HEK293T (cell line): Measurements from ENCODE around the gene CPNE2.

Experiments used
- CTBP1 ChIP-seq: fragments of 450-650 bp; IDR thresholded peaks from 2 replicates; pipeline ENCODE4 v1.6.1; 2016; ENCODE audit warnings: borderline replicate concordance
- ELF4 ChIP-seq: fragments of 450-650 bp; IDR thresholded peaks from 2 replicates; pipeline ENCODE4 v1.6.1; 2017; ENCODE audit warnings: antibody characterized with exemption
- NFRKB ChIP-seq: fragments of 450-650 bp; IDR thresholded peaks from 2 replicates; pipeline ENCODE4 v1.6.1; 2016; ENCODE audit warnings: mild to moderate bottlenecking, moderate library complexity
- SP1 ChIP-seq: fragments of 450-650 bp; IDR thresholded peaks from 2 replicates; pipeline ENCODE4 v1.6.1; 2017

GRCh38 chr16:57118461-57119084, 26.2 kb downstream of the CPNE2 start:
- TF ChIP-seq CTBP1 (no peak), SP1 (no peak), NFRKB (no peak), ELF4 (no peak)
